T-helper 2 cell treated with Interferon-gamma antibody and Interleukin-4, amounts not matched to agents 5 μg/mL and 100 μg/mL, for 36 hours (primary cell): ENCODE measurements around the gene EPS8L3.

Source experiments
- DNase-seq: peaks from one replicate; pipeline ENCODE4 v3.0.0; 2021; ENCODE audit warnings: low spot score
- H3K27ac Mint-ChIP-seq: one replicate; pipeline ENCODE4 v1.8.0; 2021; ENCODE audit warnings: mild to moderate bottlenecking, mixed read lengths
- H3K27me3 Mint-ChIP-seq: one replicate; pipeline ENCODE4 v1.8.0; 2021; ENCODE audit warnings: low read depth, mixed read lengths
- H3K36me3 Mint-ChIP-seq: one replicate; pipeline ENCODE4 v1.8.0; 2021; ENCODE audit warnings: low read depth, mixed read lengths
- H3K4me1 Mint-ChIP-seq: one replicate; pipeline ENCODE4 v1.8.0; 2021; ENCODE audit warnings: low read depth, mixed read lengths
- H3K4me3 Mint-ChIP-seq: one replicate; pipeline ENCODE4 v1.8.0; 2022; ENCODE audit warnings: mild to moderate bottlenecking, moderate library complexity, mixed read lengths
- H3K9me3 Mint-ChIP-seq: one replicate; pipeline ENCODE4 v1.8.0; 2021; ENCODE audit warnings: mixed read lengths

The EPS8L3 gene

DNA sequence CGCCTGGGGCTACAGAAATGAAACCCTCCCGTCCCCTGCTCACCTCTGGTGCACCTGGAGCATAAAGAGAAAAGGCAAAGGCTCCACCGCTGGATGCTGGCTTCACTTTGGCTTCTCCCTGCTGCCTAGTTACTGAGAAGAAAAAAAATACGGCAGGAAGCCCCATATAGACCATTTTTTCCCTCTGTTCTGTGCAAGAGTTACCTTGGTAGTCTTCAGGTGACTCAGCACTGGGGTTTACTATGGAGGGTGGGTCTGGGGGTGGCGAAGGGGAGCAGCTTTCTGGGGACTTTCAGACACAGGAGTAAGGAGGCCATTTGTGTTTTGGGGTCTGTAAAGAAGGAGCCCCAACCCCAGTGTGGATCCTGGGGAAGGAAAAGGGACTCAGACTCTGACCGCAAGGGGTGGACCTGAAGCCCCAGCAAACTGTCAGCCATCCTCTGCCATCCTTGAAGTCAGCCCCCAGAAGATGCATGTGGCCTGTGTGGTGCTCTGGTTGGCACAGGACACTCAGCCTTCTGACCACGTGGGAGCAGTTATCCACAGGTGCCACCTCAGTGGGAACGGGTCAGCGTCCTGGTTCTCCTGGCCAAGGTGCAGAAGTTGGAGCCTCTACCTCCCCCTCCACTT is 25.9 kb upstream of the EPS8L3 start:
- Mint-ChIP-seq H3K4me3 (peak overlapping the region; percentile 17), H3K9me3 (no peaks in the 10 kb centered on the region), H3K4me1 (peaks cover 54% of the 10 kb centered on the region), H3K27me3 (no peaks in the 10 kb centered on the region), H3K27ac (peak overlapping the region; percentile 93), H3K36me3 (no peaks in the 10 kb centered on the region)
- DNase-seq, result no peak

DNA sequence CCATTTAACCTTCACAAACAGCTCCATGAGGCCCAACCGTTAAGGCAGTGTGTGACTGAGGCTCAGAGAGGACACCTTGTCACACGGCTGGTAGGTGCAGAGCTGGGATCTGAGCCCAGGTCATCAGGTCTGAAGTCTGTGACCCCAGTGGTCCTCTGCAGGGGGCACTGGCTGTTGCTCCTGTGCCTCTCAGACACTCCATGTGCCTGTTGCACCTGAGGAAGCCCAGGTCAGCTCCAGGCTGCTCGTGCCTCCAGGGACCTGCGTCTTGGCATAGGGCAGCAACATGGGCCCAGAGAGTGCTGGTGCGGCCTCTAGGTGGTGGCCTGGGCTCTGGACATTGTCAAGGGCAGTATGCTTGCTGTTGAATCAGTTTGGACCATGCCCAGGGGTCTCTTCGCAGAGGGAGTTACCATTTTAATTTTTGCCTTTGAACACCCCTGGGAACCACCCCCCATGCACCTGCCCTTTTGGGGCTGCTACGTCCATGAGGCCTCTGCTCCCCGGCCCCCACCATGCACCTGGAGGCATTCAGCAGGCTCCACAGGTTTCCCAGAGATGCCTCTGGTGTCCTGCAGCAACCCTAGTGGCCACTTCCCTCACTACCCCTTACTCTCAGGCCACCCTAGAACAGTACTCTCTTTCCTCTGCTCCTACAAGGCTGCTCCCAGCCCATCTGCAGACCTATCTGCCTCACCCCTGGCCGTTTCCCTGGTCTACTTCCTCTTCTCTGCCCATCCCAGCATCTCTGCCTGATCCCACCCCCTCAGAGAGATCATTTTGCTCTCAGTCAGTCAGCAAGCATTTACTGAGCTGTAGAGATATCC is 25.2 kb upstream of the EPS8L3 start:
- peak overlapping the region; percentile 93 for H3K27ac Mint-ChIP-seq
- peak overlapping the region; percentile 17 for H3K4me3 Mint-ChIP-seq
- no peaks in the 10 kb centered on the region for H3K36me3 Mint-ChIP-seq
- H3K9me3 Mint-ChIP-seq, result no peaks in the 10 kb centered on the region
- peaks cover 49% of the 10 kb centered on the region for H3K4me1 Mint-ChIP-seq
- DNase-seq, result no peak
- no peaks in the 10 kb centered on the region for H3K27me3 Mint-ChIP-seq

DNA sequence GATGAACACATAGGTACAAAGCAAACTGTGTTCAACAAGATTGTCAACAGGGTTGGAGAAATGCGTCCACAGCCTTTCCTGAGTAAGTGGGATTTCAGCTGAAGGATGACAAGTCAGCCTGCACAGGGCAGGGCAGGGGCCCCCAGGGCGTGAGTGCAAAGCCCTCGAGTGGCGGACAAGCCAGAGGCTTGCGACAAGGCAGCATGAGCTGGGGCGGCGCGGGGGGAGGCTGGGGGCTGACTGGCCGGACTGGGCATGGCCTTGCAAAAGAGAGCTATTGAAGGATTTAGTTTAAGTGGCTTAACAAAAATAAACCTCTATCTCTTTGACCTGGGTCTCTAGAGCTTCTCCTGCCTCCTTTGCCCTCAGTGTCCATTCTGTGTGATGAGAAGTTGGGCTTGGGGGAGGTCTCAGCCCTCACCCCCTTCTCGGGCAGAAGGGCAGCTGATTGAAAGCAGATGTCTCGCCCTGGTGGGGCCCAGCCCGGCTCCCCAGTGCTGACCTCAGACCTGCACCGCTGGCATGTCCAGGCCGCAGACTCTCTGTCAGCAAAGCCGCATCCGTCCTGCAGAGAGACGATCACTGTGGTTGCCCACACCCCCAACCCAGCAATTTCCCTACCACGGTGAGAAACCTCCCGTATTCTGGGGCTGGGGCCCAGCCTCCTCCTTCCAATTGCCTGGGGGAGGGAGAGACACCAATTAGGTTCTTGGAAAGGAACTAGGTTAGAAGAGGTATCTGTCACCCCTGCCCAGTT is 24.3 kb upstream of the EPS8L3 start:
- Mint-ChIP-seq H3K27me3 (no peaks in the 10 kb centered on the region), H3K4me1 (peaks cover 40% of the 10 kb centered on the region), H3K9me3 (no peaks in the 10 kb centered on the region), H3K27ac (no peak overlapping the region), H3K36me3 (no peaks in the 10 kb centered on the region), H3K4me3 (no peak overlapping the region)
- no peak for DNase-seq

DNA sequence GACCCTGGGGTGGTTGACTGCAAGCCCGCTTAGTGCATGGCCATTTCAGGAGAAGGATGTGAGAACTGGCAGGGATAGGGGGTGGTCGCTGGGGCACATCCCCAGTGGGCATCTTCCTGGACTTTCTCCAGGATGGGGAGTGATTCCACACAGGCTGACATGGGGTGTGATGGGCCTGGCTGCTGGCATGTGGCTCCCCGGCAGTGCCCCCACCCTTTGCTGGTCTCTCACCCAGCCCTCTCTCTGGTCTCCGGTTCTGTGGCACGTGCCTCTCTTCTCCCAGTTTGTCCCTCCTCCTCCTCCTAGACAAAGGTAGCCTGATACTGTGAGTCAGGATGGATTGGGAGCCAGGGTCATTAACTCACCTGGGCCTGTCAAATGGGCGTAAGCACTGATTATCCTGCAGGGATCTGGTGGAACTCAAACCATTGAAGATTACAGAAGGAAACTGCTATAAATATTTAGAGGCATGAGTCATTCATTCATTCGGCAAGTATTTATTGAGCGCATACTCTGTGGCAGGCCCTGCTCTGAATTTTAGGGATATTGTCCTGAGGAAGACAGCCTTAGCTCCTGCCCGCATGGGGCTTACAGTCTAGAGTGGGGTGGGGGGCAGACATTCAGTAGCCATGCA is 23.6 kb upstream of the EPS8L3 start:
- Mint-ChIP-seq H3K9me3 (no peaks in the 10 kb centered on the region), H3K27ac (peak overlapping the region; percentile 50), H3K27me3 (no peaks in the 10 kb centered on the region), H3K4me3 (no peak overlapping the region), H3K4me1 (peaks cover 40% of the 10 kb centered on the region), H3K36me3 (no peaks in the 10 kb centered on the region)
- DNase-seq, result no peak

DNA sequence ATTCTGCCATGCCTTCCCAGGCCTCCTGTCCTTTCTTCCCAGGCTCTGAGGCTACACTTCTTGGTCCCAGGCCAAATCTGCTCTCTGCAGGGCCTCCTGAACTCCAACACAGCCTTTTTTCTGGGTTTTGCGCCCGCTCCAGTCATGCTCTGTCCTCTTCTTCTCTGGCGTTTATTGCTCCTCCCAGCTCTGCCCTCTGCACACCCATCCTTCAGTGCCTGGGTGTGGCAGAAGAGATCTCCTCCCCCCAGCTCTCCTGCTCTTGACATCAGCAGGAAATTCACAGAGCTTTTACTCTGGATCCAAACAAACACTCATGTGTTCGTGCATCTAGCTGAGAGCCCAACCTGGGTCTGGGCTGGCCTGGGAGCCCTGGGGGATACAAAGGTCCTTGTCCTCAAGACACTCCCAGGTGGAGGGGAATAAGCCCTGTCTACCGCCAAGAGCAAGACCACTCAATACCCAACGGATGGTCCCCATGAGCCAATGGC is 22.9 kb upstream of the EPS8L3 start:
- no peaks in the 10 kb centered on the region for H3K27me3 Mint-ChIP-seq
- H3K27ac Mint-ChIP-seq, result peak overlapping the region; percentile 60
- H3K36me3 Mint-ChIP-seq, result no peaks in the 10 kb centered on the region
- H3K4me3 Mint-ChIP-seq, result no peak overlapping the region
- H3K9me3 Mint-ChIP-seq, result peaks cover 3% of the 10 kb centered on the region
- no peak for DNase-seq
- peaks cover 40% of the 10 kb centered on the region for H3K4me1 Mint-ChIP-seq

DNA sequence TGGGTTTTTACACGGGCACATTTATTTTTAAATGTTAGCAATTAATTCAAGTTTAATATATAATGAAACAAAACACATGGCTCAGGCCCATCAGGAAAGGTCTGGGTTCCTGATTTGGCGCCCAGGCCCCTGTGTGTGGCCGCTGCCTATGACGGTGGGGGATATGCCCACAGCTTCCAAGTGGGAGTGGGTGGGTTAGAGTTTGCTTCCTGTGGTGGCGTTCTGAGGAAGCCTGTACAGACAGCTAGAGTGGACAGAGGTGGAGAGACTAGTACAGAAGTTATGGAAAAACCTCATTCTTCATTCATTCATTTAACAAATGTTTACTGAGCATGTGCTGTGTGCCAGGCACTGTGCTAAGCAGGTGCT is 22.4 kb upstream of the EPS8L3 start:
- DNase-seq, result no peak
- Mint-ChIP-seq H3K4me3 (no peak overlapping the region), H3K36me3 (no peaks in the 10 kb centered on the region), H3K27me3 (no peaks in the 10 kb centered on the region), H3K9me3 (peaks cover 8% of the 10 kb centered on the region), H3K27ac (no peak overlapping the region), H3K4me1 (peaks cover 35% of the 10 kb centered on the region)

DNA sequence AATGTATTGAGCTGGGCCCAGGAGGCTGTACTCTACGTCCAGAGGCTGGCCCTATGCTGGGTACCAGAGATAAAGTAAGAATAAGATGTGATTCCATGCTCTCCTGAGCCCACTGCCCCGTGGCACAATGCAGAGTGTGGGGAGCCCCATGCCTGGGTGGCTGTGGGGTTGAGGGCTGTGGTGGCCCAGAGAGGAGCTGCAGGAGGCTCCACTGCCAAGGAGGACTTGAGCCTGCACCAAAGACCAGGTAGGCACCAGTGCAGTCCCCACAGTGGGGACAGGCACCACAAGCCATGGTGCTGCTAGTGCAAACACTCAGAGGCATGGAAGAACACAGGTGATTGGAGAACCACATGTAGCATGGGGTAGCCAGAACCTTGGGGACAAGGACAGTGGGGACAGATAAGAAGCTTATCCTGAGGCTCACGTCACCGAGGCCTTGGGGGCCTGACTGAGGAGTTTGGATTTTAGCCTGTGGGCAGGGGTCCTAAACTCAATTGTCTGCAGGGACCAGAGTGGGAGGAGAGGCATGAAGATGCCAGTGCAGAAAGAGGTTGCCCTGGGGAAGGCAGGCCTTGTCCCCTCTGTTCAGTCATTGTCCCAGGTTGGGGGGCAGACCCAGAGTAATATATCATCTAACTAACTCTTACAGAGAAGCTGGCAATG is 21.9 kb upstream of the EPS8L3 start:
- H3K36me3 Mint-ChIP-seq, result peaks cover 4% of the 10 kb centered on the region
- DNase-seq, result no peak
- H3K4me1 Mint-ChIP-seq, result peaks cover 30% of the 10 kb centered on the region
- H3K9me3 Mint-ChIP-seq, result peaks cover 13% of the 10 kb centered on the region
- no peak overlapping the region for H3K27ac Mint-ChIP-seq
- no peaks in the 10 kb centered on the region for H3K27me3 Mint-ChIP-seq
- no peak overlapping the region for H3K4me3 Mint-ChIP-seq

DNA sequence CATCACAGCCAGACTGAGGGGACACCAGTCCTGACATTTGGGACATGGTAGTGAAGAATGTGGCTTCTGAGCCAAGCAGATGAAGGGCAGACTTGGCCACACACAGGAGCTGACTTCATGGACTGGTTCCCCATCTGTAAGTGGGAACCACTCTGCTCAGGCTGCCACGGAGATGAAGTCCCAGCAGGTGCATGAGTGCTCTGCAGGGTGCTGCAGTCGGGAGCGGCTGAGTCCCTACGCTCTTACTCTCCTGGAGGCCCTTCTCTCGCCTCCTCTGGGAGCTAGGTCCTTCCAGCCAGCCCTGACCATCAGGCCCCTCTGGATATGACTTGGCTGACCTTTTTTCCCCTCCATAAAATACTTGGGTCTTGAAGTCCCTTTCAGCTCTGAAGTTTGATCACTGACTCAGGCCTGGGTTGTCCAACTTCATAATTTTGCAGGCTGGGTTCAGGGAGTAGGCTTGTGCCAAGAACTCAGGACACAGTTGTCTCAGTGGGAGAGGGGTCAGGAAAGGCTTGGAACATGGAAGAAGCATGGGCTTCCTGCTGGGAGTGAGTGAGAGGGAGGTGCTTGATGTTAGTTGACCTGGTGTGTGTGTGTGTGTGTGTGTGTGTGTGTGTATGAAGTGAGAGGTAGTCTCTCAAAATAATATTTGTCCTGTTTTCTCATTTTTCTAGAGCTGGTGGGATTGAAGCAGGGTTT is 21.0 kb upstream of the EPS8L3 start:
- H3K4me3 Mint-ChIP-seq, result no peak overlapping the region
- peaks cover 22% of the 10 kb centered on the region for H3K4me1 Mint-ChIP-seq
- H3K36me3 Mint-ChIP-seq, result peaks cover 7% of the 10 kb centered on the region
- peaks cover 15% of the 10 kb centered on the region for H3K9me3 Mint-ChIP-seq
- no peaks in the 10 kb centered on the region for H3K27me3 Mint-ChIP-seq
- H3K27ac Mint-ChIP-seq, result peak overlapping the region; percentile 2
- DNase-seq, result no peak

DNA sequence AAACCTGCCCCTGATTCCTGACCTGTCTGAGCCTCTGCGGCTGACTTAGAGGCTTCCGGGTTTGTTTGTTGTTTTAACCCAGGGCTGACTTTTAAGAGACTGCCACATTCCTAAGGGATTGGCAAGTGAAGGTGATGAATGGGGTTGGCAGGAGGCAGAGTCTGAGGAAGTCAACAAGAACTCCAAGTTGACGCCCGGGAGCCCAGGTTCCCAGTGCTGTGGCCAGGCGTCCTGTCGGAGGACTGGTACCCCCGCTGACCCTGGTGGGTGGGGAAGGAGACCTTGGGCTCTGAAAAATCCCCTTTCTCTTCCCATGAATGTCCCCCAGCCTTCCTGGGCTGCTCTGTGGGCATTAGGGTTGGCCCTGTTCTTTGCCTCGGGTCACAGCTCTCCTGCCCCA is 19.7 kb upstream of the EPS8L3 start:
- H3K36me3 Mint-ChIP-seq, result peaks cover 7% of the 10 kb centered on the region
- peaks cover 15% of the 10 kb centered on the region for H3K9me3 Mint-ChIP-seq
- no peaks in the 10 kb centered on the region for H3K27me3 Mint-ChIP-seq
- no peak overlapping the region for H3K4me3 Mint-ChIP-seq
- peaks cover 15% of the 10 kb centered on the region for H3K4me1 Mint-ChIP-seq
- H3K27ac Mint-ChIP-seq, result no peak overlapping the region
- DNase-seq, result no peak

DNA sequence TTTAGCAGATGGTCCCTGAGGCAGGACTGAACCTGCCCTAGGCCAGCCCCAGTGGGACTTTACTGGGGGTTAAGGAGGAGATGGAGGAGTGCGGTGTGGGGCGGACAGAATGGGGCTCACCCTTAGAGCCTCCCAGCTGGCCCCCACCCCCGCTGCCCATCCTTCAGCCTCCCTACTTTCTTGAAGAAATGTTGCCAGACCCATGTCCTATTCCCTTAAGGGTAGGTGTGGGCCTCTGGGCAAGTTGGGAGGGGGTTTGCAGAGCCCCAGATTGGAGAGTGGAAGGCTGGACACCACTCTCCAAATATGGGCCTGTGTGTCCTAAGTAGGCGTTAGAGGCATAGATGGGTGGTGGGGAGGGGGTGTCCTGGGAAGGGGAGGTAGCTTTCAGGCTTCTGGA is 19.2 kb upstream of the EPS8L3 start:
- DNase-seq, result no peak
- H3K4me1 Mint-ChIP-seq, result peaks cover 13% of the 10 kb centered on the region
- H3K27me3 Mint-ChIP-seq, result no peaks in the 10 kb centered on the region
- peaks cover 15% of the 10 kb centered on the region for H3K9me3 Mint-ChIP-seq
- H3K4me3 Mint-ChIP-seq, result no peak overlapping the region
- peaks cover 7% of the 10 kb centered on the region for H3K36me3 Mint-ChIP-seq
- H3K27ac Mint-ChIP-seq, result no peak overlapping the region

DNA sequence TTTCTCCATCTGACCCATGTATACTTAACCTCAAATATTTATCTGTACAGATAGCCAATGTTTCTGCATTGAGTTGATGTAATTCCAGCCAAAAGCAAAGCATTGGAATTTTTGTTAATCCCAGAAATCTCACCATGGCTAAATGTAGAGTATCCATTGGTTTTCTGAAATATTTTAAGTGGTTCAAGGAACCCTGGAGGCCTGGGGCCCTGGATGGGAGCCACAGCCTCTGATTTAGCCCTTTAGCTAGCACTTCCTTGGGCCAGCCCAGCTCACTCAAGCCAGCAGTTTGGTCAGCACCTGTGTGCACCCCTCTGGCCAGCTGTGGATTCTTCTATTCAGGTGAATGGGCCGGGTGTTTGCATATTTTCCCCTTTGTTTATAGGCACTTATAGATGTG is 18.8 kb upstream of the EPS8L3 start:
- DNase-seq, result no peak
- H3K9me3 Mint-ChIP-seq, result peaks cover 15% of the 10 kb centered on the region
- H3K36me3 Mint-ChIP-seq, result peaks cover 7% of the 10 kb centered on the region
- H3K4me3 Mint-ChIP-seq, result no peak overlapping the region
- no peak overlapping the region for H3K27ac Mint-ChIP-seq
- no peaks in the 10 kb centered on the region for H3K27me3 Mint-ChIP-seq
- peaks cover 14% of the 10 kb centered on the region for H3K4me1 Mint-ChIP-seq

DNA sequence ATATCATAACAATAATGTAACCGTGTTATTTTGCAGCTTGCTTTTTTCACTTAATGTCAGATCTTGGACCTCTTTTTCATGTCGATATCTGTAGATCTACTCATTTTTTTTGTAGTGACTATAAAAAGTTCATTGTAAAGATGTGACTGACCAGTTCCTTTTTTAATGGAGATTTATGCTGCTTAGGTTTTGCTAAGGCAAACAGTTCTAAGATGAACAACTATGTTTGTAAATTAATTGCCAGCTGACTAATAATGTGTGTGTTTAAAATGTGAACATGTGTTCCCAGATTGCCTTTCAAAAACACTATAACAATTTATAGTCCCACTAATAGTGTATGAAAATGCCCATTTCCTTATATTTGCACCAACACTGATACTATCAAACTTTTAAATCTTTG is 18.1 kb upstream of the EPS8L3 start:
- Mint-ChIP-seq H3K4me3 (no peak overlapping the region), H3K36me3 (peaks cover 7% of the 10 kb centered on the region), H3K4me1 (peaks cover 17% of the 10 kb centered on the region), H3K27me3 (no peaks in the 10 kb centered on the region), H3K9me3 (peaks cover 15% of the 10 kb centered on the region), H3K27ac (no peak overlapping the region)
- no peak for DNase-seq

DNA sequence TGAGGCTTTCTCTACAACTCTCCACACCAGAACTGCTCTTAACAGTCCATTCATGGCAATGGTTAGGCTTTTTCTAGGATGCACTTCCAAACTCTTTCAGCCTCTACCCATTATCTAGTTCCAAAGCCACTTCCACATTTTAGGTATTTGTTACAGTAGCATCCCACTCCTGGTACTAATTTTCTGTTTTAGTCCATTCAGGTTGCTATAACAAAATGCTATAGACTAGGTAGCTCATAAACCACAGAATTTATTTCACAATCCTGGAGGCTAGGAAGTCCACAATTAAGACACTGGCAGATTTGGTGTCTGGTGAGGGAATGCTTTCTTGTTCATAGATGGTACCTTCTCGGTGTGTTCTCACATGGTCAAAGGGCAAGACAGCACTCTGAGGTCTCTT is 17.3 kb upstream of the EPS8L3 start:
- H3K27ac Mint-ChIP-seq, result no peak overlapping the region
- peaks cover 14% of the 10 kb centered on the region for H3K4me1 Mint-ChIP-seq
- H3K4me3 Mint-ChIP-seq, result no peak overlapping the region
- H3K27me3 Mint-ChIP-seq, result no peaks in the 10 kb centered on the region
- peaks cover 15% of the 10 kb centered on the region for H3K9me3 Mint-ChIP-seq
- DNase-seq, result no peak
- peaks cover 7% of the 10 kb centered on the region for H3K36me3 Mint-ChIP-seq
